HepG2 (cell line): ENCODE results near the gene SPACA4. TPM values are rescaled to one million over a fixed set of nuclear protein-coding genes. Genes with fewer than 3 reads are reported as not detected.

ENCODE experiments used
- ATAC-seq: fragments of 200-7000 bp; cut with Tn5 transposase; 3 replicates; pipeline ENCODE4 v1.9.1; 2020; ENCODE audit warnings: mild to moderate bottlenecking, moderate library complexity
- BruUV-seq: library from RNA; stranded (reverse); fragments of 400-500 nt; replicated peaks from 2 replicates; lab custom pipeline; 2021; lab: Mats Ljungman, UMichigan
- CTCF ChIA-PET: fragments of 300-600 bp; formaldehyde crosslinking; extraction: SDS; loops from one replicate; lab custom pipeline; 2021; ENCODE audit warnings: low total read pairs, inconsistent platforms, low intra/inter-chr PET ratio; lab: Yijun Ruan, JAX
- POLR2A ChIA-PET: fragments of 350-600 bp; sonication (Branson Sonifier 250); formaldehyde crosslinking; loops from one replicate; lab custom pipeline; 2020; ENCODE audit warnings: antibody characterized with exemption, inconsistent platforms; lab: Yijun Ruan, JAX
- DNase-seq: peaks from one replicate; pipeline ENCODE4 v3.0.0-alpha.2; 2015; ENCODE audit warnings: low spot score
- FAIRE-seq: peaks from 3 replicates; lab custom pipeline; 2011; peaks lifted over from hg19 to GRCh38; lab: Jason Lieb, UNC
- H2AFZ ChIP-seq: one replicate; pipeline ENCODE4 v1.6.1; 2011; ENCODE audit warnings: low read length, inconsistent platforms
- H3K27ac ChIP-seq: fragments of 300-600 bp; 3 replicates; pipeline ENCODE4 v1.8.0; 2011; ENCODE audit warnings: mixed run types, mild to moderate bottlenecking, mixed read lengths, low read length, inconsistent platforms; ENCODE audit not compliant: insufficient read depth; ENCODE audit errors: extremely low read length
- H3K27me3 ChIP-seq, 2 experiments: fragments of 200-600 bp in 1 of 2; 2 replicates in 1 of 2; 3 replicates in 1 of 2; pipeline versions ENCODE4 v1.6.0 to v1.8.0; 2011; ENCODE audit warnings: low read length in 2 of 2, mild to moderate bottlenecking in 2 of 2, moderate library complexity in 2 of 2, inconsistent platforms in 1 of 2; ENCODE audit not compliant: insufficient read depth in 2 of 2, control insufficient read depth in 1 of 2
- H3K36me3 ChIP-seq, 2 experiments: fragments of 200-600 bp in 1 of 2; replicated peaks in 1 of 2; 2 replicates in 1 of 2; 3 replicates in 1 of 2; pipeline versions ENCODE4 v1.5.1 to v1.8.0; 2011; ENCODE audit warnings: low read length in 2 of 2, inconsistent platforms in 1 of 2; ENCODE audit not compliant: insufficient read depth in 2 of 2, control insufficient read depth in 1 of 2
- H3K4me1 ChIP-seq: 2 replicates; pipeline ENCODE4 v1.5.1; 2012; ENCODE audit warnings: low read length, inconsistent platforms; ENCODE audit not compliant: insufficient read depth
- H3K4me2 ChIP-seq: 2 replicates; pipeline ENCODE4 v1.6.0; 2011; ENCODE audit warnings: low read depth, low read length, inconsistent platforms
- H3K4me3 ChIP-seq, 3 experiments: fragments of 200-600 bp in 1 of 3; sonication (generic), shearing (Covaris generic) in 1 of 3; replicated peaks in 1 of 3; 2 replicates each; pipeline ENCODE4 v1.5.1; 2011 to 2016; ENCODE audit warnings: low read length in 3 of 3, inconsistent platforms in 2 of 3, low read depth in 2 of 3, mild to moderate bottlenecking in 2 of 3, control low read depth in 1 of 3, mixed read lengths in 1 of 3; ENCODE audit not compliant: insufficient read depth in 1 of 3
- H3K79me2 ChIP-seq: one replicate; pipeline ENCODE4 v1.6.1; 2011; ENCODE audit warnings: low read length, inconsistent platforms; ENCODE audit not compliant: insufficient read depth
- H3K9ac ChIP-seq: 2 replicates; pipeline ENCODE4 v1.6.0; 2011; ENCODE audit warnings: mild to moderate bottlenecking, low read depth, low read length, inconsistent platforms; ENCODE audit not compliant: insufficient read depth
- H3K9me3 ChIP-seq: 2 replicates; pipeline ENCODE4 v1.5.1; 2012; ENCODE audit warnings: mild to moderate bottlenecking, low read length
- H4K20me1 ChIP-seq: 2 replicates; pipeline ENCODE4 v1.6.0; 2011; ENCODE audit warnings: inconsistent platforms, mild to moderate bottlenecking, low read length, moderate library complexity; ENCODE audit not compliant: insufficient read depth
- GABPB1 ChIP-seq: IDR thresholded peaks from 2 replicates; pipeline ENCODE4 v1.6.1; 2016; ENCODE audit warnings: mild to moderate bottlenecking, missing genetic modification reagents, moderate library complexity, missing compliant biosample characterization
- HNRNPK ChIP-seq: fragments of 200-400 bp; formaldehyde crosslinking; IDR thresholded peaks from 2 replicates; pipeline ENCODE4 v1.6.1; 2018; ENCODE audit warnings: low read length, low read depth, moderate library complexity, mild to moderate bottlenecking; ENCODE audit not compliant: poor library complexity, severe bottlenecking
- PCBP1 ChIP-seq: fragments of 200-400 bp; formaldehyde crosslinking; IDR thresholded peaks from 2 replicates; pipeline ENCODE4 v1.6.1; 2017; ENCODE audit warnings: mild to moderate bottlenecking, low read depth, low read length, borderline replicate concordance
- PCBP2 ChIP-seq: fragments of 200-400 bp; formaldehyde crosslinking; optimal IDR thresholded peaks from 2 replicates; pipeline ENCODE3; 2018; ENCODE audit warnings: low read length, low read depth; ENCODE audit not compliant: poor library complexity, severe bottlenecking
- U2AF1 ChIP-seq: fragments of 200-400 bp; formaldehyde crosslinking; optimal IDR thresholded peaks from 2 replicates; pipeline ENCODE3; 2017; ENCODE audit warnings: mild to moderate bottlenecking, low read depth, low read length
- ZKSCAN5 ChIP-seq: sonication (generic); formaldehyde crosslinking; IDR thresholded peaks from 2 replicates; pipeline ENCODE4 v1.5.1; 2020; ENCODE audit warnings: mild to moderate bottlenecking, missing genetic modification reagents
- ZNF263 ChIP-seq: sonication (generic); formaldehyde crosslinking; IDR thresholded peaks from 2 replicates; pipeline ENCODE4 v1.4.0; 2020; ENCODE audit warnings: missing genetic modification reagents
- ZNF451 ChIP-seq: sonication (generic); formaldehyde crosslinking; IDR thresholded peaks from 2 replicates; pipeline ENCODE4 v1.5.0; 2020; ENCODE audit warnings: mild to moderate bottlenecking, missing genetic modification reagents
- ZNF598 ChIP-seq: sonication (generic); formaldehyde crosslinking; IDR thresholded peaks from 2 replicates; pipeline ENCODE4 v1.5.1; 2020; ENCODE audit warnings: mild to moderate bottlenecking, missing genetic modification reagents, borderline replicate concordance
- WGBS: methylation state at CpG from one replicate; pipeline ENCODE4 v1.1.6; 2017; ENCODE audit warnings: low lambda C conversion rate; 5-methylcytosine and 5-hydroxymethylcytosine counted together
- in situ Hi-C: cut with HindIII; loops from 2 replicates; pipeline ENCODE4 v1.10.0; 2017; ENCODE audit warnings: low pct_unique_long_range_greater_than_20kb; ENCODE audit not compliant: extremely low pct_ligation_motif_present
- intact Hi-C: fragments of 100-400 bp; cut with micrococcal nuclease; formaldehyde crosslinking; loops from one replicate; pipeline ENCODE4 v1.10.0; 2022; ENCODE audit not compliant: unreplicated experiment
- polyA plus RNA-seq, 8 experiments: library from polyadenylated mRNA; depleted of rRNA in 3 of 8; stranded (reverse) in 7 of 8; unstranded in 1 of 8; fragments of >200 nt; fragmentation: Illumina TruSeq in 4 of 8; extraction: Trizol in 4 of 8; gene quantifications; 2 replicates each; pipeline versions ENCODE4 v1.2.1 to v1.2.3, GENCODE V29; 2011 to 2016; ENCODE audit warnings: low read depth in 4 of 8, missing spikeins in 1 of 8, mixed read lengths in 1 of 8; ENCODE audit not compliant: insufficient read depth in 1 of 8
- total RNA-seq, 5 experiments: library from RNA; depleted of rRNA; stranded (reverse); fragments of >200 nt; fragmentation: Illumina TruSeq; extraction: Trizol; gene quantifications; 2 replicates each; pipeline ENCODE4 v1.2.3, GENCODE V29; 2016; ENCODE audit warnings: low read depth in 1 of 5
- TF ChIP-seq, protein P1 (sequence below): sonication (generic); formaldehyde crosslinking; IDR thresholded peaks from 2 replicates; pipeline ENCODE4 v1.4.0; 2020; ENCODE audit warnings: missing genetic modification reagents
- TF ChIP-seq, protein P2 (sequence below): sonication (generic); formaldehyde crosslinking; IDR thresholded peaks from 2 replicates; pipeline ENCODE4 v1.4.0; 2020; ENCODE audit warnings: missing genetic modification reagents, mild to moderate bottlenecking, borderline replicate concordance

SPACA4 gene
- total and polyA plus RNA-seq, 2 of the 13 experiments (the other 11 are each of a cell fraction or from before 2014, with no cell fraction given): not detected

DNA sequence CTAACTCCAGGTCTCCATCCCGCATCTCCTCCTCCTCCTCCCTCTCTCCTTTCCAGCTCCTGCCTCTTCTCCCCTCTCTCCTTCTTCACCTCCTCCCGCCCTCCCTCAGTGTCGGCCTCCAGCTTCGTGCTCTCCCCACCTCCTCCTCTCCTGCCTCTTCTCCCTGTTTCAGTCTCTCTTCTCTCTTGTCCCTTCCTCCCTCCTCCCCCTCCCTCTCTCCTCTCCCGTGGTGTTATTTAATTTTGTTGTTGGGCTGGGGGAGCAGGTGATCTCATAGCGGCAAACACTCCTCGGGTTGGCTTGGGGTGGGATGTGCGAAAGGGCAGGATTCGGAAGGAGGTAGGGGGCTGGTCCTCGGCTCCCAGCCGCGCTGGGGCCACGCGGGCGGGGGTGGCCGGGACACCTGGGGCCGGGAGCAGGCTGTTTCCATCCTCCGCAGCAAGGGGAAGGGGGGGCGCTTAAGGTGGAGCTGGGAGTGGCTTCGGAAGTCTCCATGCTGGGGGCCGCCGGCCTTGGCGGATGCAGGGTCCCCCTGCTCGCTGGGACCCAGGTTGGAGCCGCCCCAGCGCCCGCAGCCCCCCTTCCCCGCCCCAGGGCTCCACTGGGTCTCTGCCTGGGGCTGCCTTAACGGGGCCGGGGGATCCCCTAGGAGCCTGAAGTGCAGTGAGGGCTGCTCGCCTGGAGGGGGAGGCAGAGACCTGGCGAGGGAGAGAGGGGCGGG is 39.6 kb downstream of the SPACA4 start, which contains the start of gene CA11 (continued):
- TF ChIP-seq, protein P1, sequence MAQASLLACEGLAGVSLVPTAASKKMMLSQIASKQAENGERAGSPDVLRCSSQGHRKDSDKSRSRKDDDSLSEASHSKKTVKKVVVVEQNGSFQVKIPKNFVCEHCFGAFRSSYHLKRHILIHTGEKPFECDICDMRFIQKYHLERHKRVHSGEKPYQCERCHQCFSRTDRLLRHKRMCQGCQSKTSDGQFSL (CRISPR knock-in tag): peak; percentile 97
- TF ChIP-seq GABPB1 (CRISPR knock-in tag) (peak; percentile 58; the same call in 1 of the 2 replicates), ZNF598 (no peak), U2AF1 (no peak), ZNF451 (CRISPR knock-in tag) (no peak)

DNA sequence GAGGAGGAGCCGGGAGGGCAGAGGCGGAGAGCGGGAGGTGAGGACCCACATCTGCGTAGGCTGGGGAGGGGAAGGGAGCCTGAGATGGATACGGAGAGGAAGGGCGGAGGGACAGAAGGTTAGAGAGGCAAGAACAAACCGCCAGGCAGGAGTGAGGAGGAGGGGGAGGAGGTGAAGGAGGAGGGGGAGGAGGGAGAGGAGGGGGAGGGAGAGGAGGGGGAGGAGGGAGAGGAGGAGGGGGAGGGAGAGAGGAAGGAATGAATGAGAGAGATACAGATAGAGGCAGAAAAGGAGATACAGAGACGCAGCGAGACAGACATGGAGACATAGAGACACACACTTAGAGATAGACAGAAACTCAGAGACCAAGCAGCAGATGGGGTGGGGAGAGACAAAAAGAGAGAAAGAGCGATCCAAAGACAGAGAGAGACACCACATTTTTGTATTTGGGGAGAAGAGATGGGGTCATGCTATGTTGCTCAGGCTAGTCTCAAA is 40.2 kb downstream of the SPACA4 start:
- BruUV-seq: no TSS peak

More for the DNA sequence above, 40.2 kb downstream of the SPACA4 start:
- Histone ChIP-seq H2AFZ (no peak overlapping the region), H3K79me2 (no peaks in the 10 kb centered on the region), H3K4me2 (peak overlapping the region; percentile 88; the same call in 1 of the 2 replicates), H4K20me1 (no peaks in the 10 kb centered on the region), H3K27me3 (peaks cover 0 to 1% of the 10 kb centered on the region in 2 experiments; a peak in 2 of 5 replicates), H3K9ac (no peak overlapping the region; the same call in 1 of the 2 replicates), H3K36me3 (no peaks in the 10 kb centered on the region), H3K4me3 (peak overlapping the region in 1 of 3 experiments; percentile 69; a peak in 1 of 6 replicates), H3K27ac (no peak overlapping the region)
- in situ Hi-C loops: loop anchor here (5.0 kb wide), 2 partner anchors 141 to 196 kb away; no protein-coding TSS in a partner anchor
- CTCF ChIA-PET: interaction anchor here (1.2 to 1.6 kb wide), 3 partner anchors 9 to 92 kb away, joined by 3 to 10 read pairs (median 7); partner anchors contain the start of gene DBP
- DNase-seq: no peak
- intact Hi-C loops: loop anchor here (2.0 kb wide), 1 partner anchor 34 kb away; no protein-coding TSS in a partner anchor
- TF ChIP-seq ZKSCAN5 (0 out of 2 replicates have a peak, but pooled peaks have one; percentile 36), PCBP2 (peak; percentile 83), HNRNPK (peak; percentile 46), PCBP1 (0 out of 2 replicates have a peak, but pooled peaks have one; percentile 37), ZNF263 (CRISPR knock-in tag) (peak; percentile 95)
- TF ChIP-seq, protein P2, sequence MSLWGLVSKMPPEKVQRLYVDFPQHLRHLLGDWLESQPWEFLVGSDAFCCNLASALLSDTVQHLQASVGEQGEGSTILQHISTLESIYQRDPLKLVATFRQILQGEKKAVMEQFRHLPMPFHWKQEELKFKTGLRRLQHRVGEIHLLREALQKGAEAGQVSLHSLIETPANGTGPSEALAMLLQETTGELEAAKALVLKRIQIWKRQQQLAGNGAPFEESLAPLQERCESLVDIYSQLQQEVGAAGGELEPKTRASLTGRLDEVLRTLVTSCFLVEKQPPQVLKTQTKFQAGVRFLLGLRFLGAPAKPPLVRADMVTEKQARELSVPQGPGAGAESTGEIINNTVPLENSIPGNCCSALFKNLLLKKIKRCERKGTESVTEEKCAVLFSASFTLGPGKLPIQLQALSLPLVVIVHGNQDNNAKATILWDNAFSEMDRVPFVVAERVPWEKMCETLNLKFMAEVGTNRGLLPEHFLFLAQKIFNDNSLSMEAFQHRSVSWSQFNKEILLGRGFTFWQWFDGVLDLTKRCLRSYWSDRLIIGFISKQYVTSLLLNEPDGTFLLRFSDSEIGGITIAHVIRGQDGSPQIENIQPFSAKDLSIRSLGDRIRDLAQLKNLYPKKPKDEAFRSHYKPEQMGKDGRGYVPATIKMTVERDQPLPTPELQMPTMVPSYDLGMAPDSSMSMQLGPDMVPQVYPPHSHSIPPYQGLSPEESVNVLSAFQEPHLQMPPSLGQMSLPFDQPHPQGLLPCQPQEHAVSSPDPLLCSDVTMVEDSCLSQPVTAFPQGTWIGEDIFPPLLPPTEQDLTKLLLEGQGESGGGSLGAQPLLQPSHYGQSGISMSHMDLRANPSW (CRISPR knock-in tag): no peak
- TF ChIP-seq, all 625 proteins: peak for 5
- 12% methylated on average over 10 of the region's 10 CpGs for WGBS
- Histone ChIP-seq H3K4me1 (peaks cover 24% of the 10 kb centered on the region), H3K9me3 (no peaks in the 10 kb centered on the region)
- ATAC-seq (no peak), FAIRE-seq (no peak)
- POLR2A ChIA-PET: interaction anchor here (1.3 to 3.4 kb wide), 5 partner anchors 13 to 160 kb away, joined by 3 to 16 read pairs (median 7); partner anchors contain the start of genes RPL18 and SPHK2
